GM18505 (cell line): ENCODE measurements around the gene LCK.

Experiments used
- ATAC-seq: cut with Tn5 transposase; IDR thresholded peaks from one replicate; pipeline ENCODE4 v1.9.1; 2021; ENCODE audit not compliant: unreplicated experiment
- POLR2A ChIP-seq: IDR thresholded peaks from 4 replicates; pipeline ENCODE4 v1.6.1; 2011; ENCODE audit warnings: borderline replicate concordance; ENCODE audit not compliant: insufficient read depth, insufficient read length; ENCODE audit errors: extremely low read depth

The LCK gene

DNA sequence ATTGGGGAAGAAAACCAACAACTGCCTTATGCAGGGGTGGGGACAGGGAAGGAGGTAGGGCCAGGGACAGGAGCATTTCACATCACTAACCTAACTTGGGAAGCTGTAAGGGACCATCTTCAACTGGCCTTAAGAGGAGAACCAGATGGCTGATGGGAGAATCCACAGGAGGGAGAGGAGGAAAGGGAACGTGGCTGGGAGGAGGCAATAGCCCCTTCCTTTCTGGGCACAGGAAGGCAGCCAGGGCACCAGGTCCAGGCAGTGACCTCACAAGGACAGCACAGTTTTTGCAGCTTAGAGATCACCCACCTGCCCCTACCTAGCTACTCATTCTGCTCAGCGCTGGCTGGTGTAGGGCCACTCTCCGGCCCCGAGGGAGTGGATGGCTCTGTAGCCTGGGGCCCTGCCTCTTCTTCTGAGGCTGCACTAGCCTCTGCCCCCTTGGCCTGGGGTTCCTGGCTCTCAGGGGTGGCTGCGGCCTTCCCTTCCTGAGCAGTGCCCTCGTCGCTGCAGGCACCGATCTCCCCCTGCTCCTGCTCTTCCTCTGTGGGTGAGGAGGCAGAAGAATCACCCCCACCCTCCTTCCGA, 83.3 kb downstream of the LCK start:
- peak; percentile 52 for TF ChIP-seq POLR2A
- ATAC-seq = no peak

DNA sequence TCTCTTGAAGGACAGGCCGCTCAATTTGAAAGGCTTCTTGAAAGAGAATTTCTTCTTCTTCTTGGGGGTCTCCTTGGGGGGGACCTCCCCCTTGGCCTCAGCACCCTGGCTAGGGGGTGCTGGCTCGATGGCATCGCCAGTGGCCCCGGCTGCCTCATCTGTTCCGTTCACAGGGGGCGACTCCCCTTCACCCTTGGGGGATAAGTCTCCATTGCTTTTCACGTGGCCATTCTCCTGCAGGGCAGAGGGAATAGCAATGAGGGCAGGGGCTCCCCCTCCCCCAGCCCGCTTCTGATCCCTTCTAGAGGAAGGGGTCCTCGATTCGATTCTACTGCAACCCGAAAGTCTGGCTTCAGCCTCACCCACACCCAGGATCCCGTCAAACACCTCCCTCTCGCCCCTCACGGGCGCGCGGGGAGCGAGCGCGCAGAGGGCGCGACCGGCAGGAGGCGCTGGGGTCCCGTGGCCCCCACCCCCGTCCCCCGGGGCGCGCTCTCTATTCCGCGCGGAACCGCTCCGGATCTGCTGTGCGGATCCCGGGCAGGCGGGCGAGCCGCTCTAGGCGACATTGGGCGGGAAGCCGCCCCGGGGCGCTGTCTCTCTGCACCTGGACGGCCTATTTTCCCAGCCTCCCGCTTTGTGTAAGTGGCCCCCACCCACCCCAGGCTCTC, 83.9 kb downstream of the LCK start:
- ATAC-seq = no peak
- peak; percentile 17 for TF ChIP-seq POLR2A

DNA sequence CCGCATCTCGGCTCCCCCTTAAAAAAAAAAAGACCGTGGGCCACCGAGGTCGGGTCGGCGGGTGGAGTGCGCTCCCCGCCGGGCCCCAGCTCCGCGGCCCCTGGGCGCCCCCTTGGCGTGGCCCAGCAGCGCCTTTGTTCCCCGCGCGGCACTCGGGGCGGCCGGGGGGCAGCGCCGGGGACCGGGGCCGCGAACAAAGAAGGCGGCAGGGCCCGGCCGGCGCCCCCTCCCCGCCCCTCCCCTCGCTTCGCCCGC, 84.4 kb downstream of the LCK start:
- TF ChIP-seq POLR2A = no peak
- no peak for ATAC-seq
